ENCODE results near the gene PPFIA3. TPM values are rescaled to one million over a fixed set of nuclear protein-coding genes. Genes with fewer than 3 reads are reported as not detected.
A peak's percentile ranks its signal among the peaks of the same experiment; 100 is the strongest.

PPFIA3 gene
- total RNA-seq, 1 experiment from 2014 or later = 4.5 TPM

DNA sequence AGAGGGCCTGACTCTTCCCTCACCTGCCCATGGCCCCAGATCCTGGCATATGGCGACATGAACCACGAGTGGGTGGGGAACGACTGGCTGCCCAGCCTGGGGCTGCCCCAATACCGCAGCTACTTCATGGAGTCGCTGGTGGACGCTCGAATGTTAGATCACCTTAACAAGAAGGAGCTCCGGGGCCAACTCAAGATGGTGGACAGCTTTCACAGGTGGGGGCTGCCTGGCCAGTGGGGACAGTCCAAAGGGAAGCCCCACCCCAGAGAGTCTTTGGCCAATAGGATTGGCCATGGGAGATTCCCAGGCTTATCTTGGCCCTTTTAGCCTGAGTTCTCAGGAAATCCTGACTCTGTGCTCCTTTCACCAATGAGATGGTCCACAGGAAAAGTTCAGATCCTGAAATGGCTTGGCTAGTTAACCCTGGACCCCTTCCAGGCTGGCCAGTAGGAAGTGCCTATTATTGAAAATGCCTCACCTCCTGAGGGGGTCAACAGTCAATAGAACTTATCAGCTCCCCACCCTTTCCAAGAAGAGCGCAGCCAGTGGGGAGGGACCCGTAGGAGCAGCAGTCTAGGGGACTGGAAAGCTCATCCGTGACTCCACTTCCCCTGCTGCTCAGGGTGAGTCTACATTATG lies 28.8 kb downstream of the PPFIA3 start:
- DNase-seq (ENCODE audit: extremely low read depth, low read depth) = no peak

DNA sequence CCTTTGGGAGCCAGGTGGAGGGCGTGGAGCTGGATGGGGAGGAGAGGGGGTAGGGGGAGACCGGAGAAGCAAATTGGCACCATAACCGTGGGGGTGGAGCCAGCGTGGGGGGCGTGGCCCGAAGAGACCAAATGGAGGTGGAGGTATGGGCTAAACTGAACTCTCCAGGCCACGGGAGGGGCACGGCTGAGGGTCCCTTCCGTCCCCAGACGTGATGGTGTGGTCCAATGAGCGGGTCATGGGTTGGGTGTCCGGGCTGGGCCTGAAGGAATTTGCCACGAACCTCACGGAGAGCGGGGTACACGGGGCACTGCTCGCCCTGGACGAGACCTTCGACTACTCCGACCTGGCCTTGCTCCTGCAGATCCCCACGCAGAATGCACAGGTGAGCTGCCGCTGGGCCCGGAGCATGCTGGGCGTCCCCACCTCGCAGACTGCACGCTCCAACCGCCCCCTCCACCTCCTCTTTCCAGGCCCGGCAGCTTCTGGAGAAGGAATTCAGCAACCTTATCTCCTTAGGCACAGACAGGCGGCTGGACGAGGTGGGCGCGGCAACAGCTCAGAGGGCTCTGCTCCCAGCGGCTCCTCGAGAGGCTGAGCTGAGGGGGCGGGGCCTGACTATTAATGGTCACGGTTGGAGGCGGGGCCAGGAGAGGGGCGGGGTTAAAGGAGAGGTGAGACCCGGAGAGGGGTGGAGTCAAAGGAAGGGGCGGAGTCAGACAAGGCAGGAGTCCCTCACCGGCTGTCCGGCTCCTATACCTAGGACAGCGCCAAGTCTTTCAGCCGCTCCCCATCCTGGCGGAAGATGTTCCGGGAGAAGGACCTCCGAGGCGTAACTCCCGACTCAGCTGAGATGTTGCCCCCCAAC lies 29.7 kb downstream of the PPFIA3 start:
- peak; percentile 93 for DNase-seq (ENCODE audit: extremely low read depth, low read depth)

DNA sequence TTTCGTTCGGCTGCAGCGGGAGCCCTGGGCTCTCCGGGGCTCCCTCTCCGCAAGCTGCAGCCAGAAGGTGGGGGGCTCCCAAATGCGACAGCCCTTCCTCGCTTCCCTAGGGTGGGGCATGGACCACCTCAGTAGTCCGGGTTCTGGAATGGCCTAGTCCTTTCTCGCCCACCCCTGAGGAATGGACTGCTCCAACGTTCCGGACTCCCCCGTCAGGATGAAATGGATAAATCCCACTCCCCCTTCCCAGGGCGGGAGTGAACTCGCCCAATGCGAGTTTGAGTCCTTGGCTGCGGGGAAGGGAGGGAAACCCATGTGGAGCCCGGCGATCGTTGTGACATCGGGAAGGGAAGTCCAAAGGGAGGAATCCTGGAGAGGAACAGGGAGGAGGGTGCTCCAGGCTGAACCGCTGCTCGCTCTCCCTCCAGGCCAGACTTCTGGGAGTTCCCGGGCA lies 30.3 kb downstream of the PPFIA3 start:
- DNase-seq (ENCODE audit: extremely low read depth, low read depth) = peak; percentile 65

DNA sequence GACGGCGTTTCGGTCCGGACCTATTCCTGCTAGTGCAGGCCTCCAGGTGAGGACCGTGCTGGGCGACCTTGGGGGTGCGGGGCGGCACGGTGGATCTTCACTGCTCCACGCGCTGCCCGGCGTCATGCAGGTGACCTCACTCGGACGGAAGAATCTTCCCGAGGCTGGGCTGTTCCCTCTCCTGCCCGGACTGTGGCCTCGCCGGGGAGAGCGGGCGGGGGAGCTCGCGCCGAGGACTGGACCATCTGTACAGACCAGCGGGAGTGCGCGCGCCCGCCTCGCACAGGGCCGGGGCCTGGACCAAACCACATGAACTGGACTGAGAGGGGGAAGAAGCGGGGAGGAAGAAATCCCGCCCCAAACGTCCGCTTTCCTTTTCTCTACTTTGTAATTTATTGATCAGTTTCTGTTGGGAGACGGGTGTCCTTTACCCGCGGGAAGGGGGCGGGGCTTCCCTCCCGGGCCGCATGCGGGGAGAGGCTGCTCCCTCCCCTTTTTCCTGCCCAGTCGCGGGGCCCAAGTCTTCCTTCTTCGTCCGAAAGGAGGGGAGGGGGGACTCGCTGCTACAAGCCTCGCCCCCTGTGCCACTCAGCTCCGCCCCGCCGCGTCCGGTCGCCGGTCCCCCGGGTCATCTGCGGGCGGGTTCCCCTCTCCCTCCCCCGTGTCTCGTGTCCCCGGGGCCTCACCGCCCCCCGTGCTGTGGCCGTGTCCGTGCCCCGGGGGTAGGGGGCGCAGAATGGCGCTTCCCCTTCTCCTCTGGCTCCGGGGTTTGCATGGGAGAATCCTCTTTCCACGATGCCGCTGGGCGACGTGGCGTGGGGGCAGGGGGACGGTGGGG lies 31.0 kb downstream of the PPFIA3 start:
- peak; percentile 64 for DNase-seq (ENCODE audit: extremely low read depth, low read depth)

DNA sequence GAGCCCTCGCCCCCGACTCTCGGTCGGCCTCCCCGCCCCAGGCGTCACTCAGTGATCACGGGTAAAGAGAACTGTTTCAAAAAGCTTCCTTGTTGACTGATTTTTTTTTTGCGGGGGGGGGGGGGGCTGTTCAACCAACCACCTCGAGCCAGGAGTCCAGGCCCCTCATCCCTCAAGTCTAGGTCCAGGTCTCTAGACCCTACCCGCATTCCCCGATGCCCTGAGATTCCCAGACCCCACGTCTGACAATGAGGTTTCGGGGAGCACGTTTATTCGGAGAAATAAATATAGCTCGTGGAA lies 31.6 kb downstream of the PPFIA3 start:
- DNase-seq (ENCODE audit: extremely low read depth, low read depth) = no peak

DNA sequence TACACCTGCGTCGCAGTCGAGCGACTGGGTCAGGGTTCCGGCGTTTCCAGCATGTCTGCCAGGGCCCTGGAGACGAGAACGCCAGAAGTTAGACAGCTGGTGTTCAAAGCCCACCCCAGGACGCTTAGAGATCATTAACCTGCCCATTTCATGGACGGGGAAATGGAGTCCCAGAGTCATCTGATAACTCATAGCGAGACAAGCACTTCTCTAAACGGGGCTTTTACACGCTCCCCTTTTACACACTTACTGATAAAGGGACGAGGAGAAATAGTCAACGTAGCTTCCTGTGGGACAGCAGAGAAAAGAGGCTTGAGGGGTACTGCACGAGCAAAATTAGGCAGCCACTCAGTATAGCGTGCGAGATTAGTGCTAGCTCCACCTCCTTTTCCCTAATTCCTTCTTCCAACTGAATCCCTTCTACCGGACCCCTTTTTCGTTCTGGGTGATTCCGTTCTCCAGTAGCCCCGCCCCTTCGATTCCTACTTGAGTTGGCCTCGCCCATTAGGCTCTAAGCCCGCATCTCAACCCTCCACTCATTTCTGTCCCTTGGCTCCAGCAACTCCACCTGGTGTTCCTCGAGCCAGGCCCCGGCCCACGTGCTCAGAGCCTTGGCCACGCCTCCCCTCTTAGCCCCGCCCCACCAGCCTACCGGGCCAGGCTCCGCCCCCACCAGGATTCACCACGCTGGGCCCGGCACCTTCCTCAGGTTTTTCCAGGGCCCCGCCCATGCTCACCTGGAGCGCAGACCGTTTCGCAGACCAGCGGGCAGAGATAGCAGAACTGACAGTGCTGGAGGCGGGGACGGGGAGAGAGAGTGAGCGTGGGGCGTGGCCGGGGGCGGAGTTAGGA lies 32.1 kb downstream of the PPFIA3 start:
- DNase-seq (ENCODE audit: extremely low read depth, low read depth) = no peak

DNA sequence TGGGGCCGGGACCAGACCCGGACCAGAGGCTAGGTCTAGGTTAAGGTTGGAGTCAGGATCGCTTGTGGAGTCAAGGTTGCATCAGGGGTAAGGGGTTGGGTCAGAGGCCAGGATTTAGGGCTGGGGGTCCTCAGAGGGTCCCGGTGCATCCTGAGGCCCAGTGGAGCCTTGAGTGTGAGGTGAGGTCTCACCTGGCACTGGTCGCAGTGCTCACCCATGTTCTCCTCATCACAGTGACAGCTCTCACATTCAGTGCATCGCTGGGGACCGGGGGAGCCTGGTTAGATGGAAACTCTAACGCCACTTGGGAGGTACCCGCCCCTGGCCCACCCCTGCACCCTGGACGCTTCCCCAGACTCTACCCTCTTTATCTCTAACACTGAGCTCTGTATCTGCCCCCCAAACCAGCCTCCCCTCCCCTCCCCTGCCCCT lies 32.8 kb downstream of the PPFIA3 start:
- no peak for DNase-seq (ENCODE audit: extremely low read depth, low read depth)

DNA sequence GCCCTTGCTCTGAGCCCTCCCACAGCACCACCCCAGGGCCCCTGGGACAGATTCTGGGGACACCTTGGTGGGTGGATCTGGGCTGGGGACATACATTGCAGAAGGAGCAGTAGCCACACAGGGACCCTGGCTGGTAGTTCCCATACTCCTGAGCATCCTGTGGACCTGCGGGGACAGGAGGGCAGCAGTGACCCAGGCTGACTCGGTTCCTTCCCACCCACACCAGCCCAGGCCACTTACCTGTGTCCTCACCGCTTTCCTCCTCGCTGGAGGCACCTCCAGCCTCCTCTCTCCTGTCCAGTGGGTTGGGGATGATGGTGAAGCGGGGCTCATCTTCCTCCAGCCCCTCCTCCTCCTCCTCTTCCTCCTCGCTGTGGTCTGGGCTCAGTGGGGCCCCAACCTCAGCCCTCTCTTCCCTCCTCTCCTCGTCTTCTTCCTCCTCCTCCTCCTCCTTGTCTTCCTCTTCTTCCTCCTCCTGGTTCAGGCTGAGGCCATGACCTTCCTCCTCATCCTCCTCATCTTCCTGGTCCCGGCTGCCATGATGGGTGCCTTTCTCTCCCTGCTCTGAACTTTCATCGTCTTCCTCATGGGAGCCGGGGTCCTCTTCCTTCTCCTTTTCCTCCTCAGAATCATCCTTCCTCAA lies 33.9 kb downstream of the PPFIA3 start:
- no peak for DNase-seq (ENCODE audit: extremely low read depth, low read depth)

DNA sequence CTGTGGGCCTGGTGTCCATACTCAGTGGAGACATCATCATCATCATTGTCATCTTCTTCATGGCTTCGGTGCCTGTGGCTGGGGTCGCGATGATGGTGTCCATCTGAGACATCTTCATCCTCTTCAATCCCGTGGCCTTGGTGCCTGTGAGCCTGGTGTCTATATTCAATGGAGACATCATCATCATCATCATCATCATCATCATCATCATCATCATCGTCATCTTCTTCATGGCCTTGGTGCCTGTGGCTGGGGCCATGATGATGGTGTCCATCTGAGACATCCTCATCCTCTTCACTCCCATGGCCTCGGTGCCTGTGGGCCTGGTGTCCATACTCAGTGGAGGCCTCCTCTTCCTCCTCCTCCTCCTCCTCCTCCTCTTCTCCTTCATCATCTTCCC lies 34.9 kb downstream of the PPFIA3 start:
- no peak for DNase-seq (ENCODE audit: extremely low read depth, low read depth)

DNA sequence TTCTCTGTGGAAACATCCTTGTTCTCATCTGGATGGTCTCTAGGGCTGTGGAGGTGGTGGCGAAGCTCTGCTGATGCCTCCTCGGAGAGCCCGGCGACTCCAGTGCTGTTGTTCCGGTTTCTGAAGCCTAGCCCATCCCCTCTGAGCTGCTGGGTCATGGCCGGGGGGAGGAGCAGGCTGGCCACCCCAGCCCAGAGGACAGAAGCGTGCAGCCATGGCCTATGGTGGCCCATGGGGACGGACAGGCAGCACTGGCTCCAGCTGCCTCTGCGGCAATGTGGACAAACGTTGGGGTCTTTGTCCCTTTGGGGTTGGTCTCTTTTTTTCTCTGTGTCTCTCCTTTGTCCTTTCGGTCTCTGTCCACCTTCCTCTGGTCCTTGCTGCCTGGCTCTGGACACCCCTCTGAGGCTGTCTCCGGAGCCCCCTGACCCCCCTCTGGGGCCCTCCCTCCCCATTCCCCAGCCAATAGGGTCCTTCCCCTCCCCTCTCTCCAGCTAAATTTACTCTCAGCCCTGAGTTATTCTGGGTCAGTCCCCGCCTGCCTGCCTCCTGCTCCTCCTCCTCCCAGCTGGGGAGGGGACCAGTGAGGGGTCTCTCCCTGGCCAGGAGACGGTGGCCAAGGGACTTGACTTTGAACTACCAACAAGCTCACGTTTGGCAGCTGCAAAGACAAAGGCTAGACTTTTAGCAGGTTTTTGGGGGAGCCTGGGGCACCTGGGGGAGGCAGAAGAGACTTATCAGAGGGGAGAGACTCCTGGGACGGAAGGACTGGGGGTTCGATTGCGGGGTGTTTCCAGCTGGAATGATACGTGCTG lies 35.9 kb downstream of the PPFIA3 start, which contains the start of gene HRC:
Gene HRC, minus strand, starts transcription at position 392 of the 815 bp plus-strand sequence. Its CDS starts 159 bp downstream, at position 233.
- no peak for DNase-seq (ENCODE audit: extremely low read depth, low read depth)

DNA sequence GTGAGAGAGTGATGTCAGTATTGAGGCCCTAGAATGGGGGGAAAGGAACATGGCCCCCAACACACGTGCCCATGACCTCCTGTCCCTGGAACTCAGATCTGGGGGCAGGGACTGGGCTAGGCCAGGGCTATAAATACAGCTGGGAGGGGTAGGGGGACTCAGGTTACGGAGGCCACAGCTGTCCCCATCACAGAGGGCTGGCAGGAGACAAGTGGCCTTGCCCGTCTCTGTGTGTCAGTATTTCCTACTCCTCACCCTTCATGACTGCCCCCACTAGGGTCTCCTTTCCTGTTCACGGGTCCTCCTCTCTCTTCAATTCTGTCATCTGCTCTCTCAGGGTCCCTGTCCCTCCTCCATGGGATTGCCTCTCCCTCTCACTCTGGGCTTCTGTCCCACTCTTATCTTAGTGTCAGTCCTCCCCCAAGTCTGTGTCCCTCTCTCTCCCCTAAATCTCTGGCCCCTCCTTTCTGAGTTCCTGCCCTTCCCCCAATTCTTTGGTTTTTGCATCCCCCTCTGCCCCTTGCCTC lies 36.5 kb downstream of the PPFIA3 start:
- DNase-seq (ENCODE audit: extremely low read depth, low read depth) = no peak

DNA sequence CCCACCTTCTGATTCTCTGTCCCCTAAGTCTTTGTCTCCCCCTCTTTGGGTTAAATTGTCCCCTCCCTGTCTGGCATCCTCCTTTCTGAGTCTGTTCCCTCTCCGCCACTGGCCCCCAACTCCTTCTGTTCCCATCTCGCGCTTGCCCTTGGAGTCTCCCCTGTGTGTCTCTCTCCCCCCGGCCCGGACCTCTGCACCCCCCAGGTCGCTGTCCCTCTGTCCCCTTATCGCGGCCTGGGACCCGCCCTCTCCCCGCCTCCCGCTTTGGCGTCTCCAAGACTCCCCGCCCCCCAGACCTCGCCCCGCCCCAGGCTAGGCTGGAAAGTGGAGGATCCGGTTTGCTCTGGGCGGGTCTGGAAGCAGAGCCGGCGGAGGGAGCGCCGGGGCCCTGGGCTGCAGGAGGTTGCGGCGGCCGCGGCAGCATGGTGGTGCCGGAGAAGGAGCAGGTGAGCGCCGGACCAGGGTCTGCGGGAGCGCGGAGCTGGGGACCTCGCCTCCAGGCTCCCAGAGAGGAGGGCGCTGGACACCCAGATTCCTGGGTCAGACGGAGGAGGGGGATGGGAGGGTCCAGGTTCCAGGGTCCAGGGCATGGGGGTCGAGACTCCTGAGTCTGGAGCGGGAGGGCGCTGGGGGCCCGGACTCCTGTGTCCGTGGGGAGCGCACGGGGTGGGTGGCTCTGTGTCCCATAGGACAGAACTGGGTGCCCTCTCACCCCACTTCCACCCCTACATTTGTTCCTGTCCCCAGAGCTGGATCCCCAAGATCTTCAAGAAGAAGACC lies 38.3 kb downstream of the PPFIA3 start, which contains the start of gene TRPM4:
Gene TRPM4, plus strand, starts transcription at position 348 of the 780 bp plus-strand sequence. Its CDS starts 75 bp downstream, at position 423.
- DNase-seq (ENCODE audit: extremely low read depth, low read depth) = peak; percentile 74

DNA sequence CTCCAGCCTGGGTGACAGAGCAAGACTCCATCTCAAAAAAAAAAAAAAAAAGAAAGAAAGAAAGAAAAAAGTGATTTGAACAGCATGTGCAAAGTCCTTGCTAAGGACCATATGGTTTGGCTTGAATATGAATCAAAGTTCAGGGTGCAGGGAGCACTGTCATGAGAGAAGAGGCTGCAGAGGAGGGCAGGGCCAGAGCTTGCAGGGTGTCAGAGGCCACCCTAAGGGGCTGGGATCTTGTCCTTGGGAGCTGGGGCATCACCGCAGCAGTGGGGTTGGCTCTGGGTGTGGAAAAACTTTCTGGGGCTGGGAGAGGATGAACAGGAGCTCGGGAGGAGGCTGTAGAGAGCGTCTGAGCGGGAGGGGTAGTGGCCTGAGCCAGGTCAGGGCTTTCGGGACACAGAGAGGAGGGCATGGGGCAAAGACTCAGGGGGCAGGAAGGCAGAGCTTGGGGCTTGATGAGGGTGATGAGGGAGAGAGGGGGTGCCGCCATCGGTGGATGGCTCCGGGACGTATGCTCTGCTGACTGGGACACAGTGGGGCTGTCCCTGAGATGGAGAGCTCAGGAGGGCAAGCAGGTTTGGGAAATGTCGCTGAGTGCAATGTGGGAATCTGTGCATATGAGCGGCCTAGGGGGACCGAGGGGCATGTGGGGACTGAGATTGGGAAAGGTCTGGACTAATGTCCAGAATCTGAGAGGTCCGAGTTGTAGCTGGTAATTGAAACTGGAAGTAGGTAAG lies 41.3 kb downstream of the PPFIA3 start:
- DNase-seq (ENCODE audit: extremely low read depth, low read depth) = no peak

DNA sequence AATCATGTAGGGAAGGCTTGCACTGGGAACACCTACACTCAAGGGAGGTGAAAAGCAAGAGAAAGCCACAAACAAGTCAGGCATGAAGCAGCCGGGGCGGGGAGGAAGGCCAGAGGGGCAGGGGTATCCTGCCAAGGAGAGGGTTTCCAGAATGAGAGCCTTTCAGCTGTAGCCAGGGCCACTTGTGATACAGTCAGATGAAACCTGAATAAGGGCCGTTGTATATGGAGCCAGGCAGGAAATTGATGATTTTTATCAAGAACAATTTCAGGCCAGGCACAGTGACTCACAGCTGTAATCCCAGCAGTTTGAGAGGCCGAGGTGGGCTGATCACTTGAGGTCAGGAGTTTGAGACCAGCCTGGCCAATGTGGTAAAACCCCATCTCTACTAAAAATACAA lies 42.6 kb downstream of the PPFIA3 start:
- DNase-seq (ENCODE audit: extremely low read depth, low read depth) = no peak

DNA sequence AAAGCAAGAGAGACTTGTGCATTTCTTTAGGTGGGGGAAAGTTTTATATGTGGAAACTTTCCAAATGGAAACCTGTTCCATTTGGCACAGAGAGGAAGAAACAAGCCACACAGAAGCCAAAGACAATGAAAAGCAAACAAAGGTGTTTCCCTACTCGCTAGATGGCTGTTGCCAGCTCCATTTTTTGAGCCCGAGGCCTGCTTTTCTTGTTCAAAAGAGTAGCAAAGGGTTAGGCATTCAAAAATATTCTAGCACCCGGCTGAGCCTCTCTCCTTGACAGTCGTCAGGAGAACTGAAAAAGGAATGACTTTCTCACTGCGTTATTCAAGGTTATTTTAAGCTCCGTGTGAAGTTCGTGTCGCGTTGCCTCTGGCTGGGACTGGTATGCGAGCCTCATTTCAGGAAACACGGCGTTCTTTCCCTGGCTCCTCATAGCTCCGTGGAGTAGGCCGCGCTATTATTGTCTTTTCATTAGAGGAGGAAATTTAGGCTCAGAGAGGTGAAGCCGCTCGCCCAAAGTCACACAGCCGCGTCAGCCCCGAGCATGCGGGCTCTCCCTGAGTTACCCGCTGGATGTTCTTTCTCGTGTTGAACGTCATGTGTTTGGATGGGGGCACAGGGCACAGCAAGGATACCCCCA lies 45.9 kb downstream of the PPFIA3 start:
- no peak for DNase-seq (ENCODE audit: extremely low read depth, low read depth)

DNA sequence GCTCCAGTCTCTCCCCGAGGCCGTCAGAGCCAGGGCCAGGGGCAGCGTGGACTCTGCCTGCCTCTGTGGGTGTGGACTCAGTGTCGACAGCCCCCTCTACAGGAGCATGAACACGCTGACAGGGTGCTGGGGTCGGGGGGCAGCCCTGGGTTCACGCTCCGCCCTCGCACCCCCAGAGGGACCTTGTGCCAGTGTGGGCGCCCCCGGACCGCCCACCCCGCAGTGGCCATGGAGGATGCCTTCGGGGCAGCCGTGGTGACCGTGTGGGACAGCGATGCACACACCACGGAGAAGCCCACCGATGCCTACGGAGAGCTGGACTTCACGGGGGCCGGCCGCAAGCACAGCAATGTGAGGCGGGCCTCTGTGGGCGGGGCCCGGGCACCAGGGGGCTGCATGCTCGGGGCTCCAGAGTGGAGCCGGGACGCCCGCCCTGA lies 46.5 kb downstream of the PPFIA3 start:
- DNase-seq (ENCODE audit: extremely low read depth, low read depth) = no peak
